T-helper 1 cell treated with Interleukin-12 subunit alpha and Interleukin-12 subunit beta and Interleukin-4 antibody, amounts not matched to agents 30 ng/mL and 1 ng/mL, for 36 hours (primary cell): Measurements from ENCODE around the gene ZNF334. TPM values are rescaled to one million over a fixed set of nuclear protein-coding genes. Genes with fewer than 3 reads are reported as not detected.

Source experiments
- intact Hi-C: fragments of 100-400 bp; cut with micrococcal nuclease; formaldehyde crosslinking; loops from one replicate; pipeline ENCODE4 v1.15.1; 2024
- total RNA-seq: library from RNA; stranded (reverse); gene quantifications from 2 replicates; pipeline ENCODE4 v1.2.3, GENCODE V29; 2022

ZNF334 gene
- total RNA-seq, 1 donor from 2014 or later: 1.3 TPM

GRCh38 chr20:46491354-46491753 is 22.0 kb downstream of the ZNF334 start:
- intact Hi-C loops: no loop called here

DNA sequence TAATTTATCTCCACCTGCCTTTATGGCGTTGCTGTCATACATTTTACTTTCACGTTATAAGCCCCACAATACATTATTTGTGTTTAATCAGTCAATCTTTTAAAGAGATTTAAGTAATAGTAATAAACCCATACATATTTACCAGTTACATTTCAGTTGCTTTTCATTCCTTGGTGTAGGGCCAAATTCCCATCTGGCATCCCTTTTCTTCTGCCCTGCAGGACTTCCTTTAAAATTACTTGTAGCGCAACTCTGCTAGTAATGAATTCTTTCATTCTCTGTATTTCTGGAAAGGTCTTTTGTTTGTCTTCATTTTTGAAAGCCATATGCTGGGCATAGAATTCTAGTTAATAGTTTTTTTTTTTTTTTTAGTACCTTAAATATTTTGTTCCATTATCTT is 24.9 kb downstream of the ZNF334 start:
- intact Hi-C loops: no loop called here

DNA sequence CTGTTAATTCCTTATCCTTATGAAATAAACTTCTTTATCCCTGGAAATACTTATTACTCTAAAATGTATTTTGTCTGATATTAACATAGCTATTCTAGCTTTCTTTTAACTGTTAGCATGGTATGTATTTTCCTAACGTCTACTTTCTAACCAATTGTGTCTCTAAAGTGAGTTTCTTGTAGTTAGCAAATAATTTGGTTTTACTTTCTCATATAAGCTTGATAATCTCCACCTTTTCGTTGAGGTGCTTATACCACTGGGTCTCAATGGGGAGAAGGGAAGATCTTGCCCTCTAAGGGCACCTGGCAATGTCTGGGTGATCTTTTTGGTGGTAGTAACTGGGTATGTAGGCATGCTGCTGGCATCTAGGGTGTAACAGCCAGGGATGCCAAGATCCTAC is 25.7 kb downstream of the ZNF334 start:
- intact Hi-C loops: no loop called here

- intact Hi-C loops: no loop called here
Measured at GRCh38 chr20:46485431-46485830, 27.9 kb downstream of the ZNF334 start.

GRCh38 chr20:46484954-46485353 is 28.4 kb downstream of the ZNF334 start:
- intact Hi-C loops: no loop called here

DNA sequence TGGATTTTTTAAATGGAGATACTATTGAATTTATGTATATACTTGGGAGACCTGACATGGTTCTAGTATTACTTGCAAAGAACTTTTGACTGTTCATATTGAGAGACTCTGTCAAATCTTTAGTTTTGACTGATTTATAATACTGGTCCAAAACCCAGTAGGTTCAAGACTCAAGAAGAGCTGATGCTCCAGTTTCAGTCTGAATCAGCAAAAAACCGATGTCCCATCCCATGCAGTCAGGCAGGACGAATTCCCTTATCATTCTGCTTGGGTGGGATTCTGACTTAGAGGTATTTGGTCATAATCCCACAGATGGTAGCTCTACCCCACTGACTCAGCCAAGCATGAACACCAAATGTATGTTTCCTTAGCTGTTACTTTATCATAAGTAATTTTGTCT is 29.5 kb downstream of the ZNF334 start:
- intact Hi-C loops: no loop called here

DNA sequence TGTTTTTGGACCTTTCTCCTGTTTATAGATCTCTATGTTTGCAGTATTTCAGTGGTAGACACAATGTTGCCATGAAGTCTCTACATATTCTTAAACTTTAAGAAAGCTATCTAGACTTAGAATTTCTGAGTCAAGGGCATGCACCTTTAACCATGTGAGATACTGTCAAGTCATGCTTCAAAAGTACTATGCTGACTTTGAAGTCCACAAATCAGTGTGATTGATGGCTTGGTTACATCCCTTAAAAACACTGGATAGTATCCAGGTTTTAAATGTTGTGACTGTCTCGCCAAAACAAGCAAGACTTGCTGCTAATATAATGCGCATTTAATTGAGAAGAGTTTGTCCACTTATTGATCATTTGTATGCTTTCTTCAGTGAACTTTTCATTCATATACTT is 30.5 kb downstream of the ZNF334 start:
- intact Hi-C loops: no loop called here

- intact Hi-C loops: no loop called here
Measured at GRCh38 chr20:46477640-46478039, 35.7 kb downstream of the ZNF334 start.

DNA sequence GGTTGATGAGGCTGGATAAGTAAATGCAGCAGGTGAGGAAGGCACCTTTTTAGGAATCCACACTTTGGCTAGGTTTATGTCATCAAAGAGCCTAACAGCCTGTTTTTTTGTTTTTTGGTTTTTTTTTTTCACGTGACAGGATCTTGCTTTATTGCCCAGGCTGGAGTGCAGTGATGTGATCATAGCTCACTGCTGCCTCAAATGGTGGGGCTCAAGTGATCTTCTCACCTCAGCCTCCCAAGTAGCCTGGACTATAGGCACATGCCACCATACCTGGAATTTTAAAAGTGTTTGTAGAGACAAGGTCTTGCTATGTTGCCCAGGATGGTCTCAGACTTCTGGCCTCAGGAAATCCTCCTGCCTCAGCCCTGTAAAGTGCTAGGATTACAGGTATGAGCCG is 36.1 kb downstream of the ZNF334 start:
- intact Hi-C loops: no loop called here

DNA sequence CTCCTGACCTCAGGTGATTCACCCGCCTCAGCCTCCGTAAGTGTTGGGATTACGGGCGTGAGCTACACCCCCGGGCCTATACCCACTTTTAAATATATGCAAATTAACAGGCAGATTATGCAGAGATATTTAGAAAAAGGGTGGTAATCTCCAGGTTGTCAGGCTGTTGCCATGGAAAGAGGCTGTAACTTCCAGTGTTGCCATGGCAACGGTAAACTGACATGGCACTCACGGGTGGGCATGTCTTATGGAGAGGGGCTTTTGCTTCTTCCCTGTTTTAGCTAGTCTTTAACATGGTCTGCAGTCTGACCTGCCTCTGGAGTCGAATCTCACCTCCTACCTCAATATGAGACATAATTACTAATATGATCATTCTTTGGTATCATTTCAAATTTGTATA is 44.9 kb downstream of the ZNF334 start:
- intact Hi-C loops: no loop called here

- intact Hi-C loops: no loop called here
Measured at GRCh38 chr20:46464451-46464850, 48.9 kb downstream of the ZNF334 start.

GRCh38 chr20:46463852-46464251 is 49.5 kb downstream of the ZNF334 start:
- intact Hi-C loops: no loop called here

- intact Hi-C loops: no loop called here
Measured at GRCh38 chr20:46461808-46462207, 51.6 kb downstream of the ZNF334 start.

DNA sequence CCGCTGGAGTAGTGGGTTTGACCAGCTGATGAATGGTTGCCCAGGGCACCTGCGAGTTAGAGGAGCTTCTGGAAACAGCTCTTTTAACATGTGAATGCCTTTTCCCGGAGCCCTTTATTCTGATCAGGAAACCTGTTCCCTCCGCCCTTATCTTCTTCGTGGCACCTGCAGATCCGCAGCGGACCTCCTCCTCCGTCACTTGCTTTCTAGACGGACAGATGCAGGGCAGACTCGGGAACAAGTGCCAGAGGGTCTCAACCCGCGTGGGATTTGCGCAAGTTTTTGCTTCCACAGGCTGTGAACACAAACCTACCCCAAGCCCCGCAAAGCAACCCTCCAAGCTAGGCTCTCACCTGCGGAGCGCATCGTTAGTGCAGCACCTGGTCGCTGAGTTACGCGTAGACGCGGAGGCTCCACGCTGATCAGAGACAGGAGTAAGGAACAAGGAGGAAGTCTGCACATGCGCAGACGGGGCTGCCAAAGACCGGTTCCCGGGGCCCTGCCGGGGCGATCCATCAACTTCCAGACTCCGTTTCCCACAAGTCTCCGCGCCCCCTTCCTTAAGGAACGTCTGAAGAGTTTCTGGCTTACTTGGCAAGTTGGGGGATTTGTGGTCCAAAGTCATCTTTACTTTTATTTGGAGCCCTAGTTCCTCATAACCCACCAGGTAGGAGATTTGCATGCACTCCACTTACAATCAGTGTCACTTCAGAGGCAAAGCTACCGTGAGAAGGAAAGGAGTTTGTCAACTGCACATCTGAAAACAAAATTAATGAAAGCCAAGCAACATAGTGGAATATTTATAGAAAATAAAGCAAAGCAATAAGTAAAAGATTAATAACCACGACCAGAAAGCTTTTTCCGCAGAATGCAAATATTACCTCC is 54.3 kb downstream of the ZNF334 start:
- intact Hi-C loops: no loop called here

- intact Hi-C loops: no loop called here
Measured at GRCh38 chr20:46456255-46457028, 56.9 kb downstream of the ZNF334 start.

GRCh38 chr20:46455729-46456128 is 57.6 kb downstream of the ZNF334 start:
- intact Hi-C loops: no loop called here

Other genes with a start within 250 kb of the ZNF334 start
- not detected in 2 replicates for gene CDH22, start 205.1 kb downstream of the ZNF334 start, total RNA-seq
- gene ELMO2, start 106.9 kb downstream of the ZNF334 start, total RNA-seq: 97.7 and 112 TPM in 2 replicates
- gene OCSTAMP, start 37.1 kb upstream of the ZNF334 start, total RNA-seq: 0.17 TPM in 1 of 2 replicates, not detected in the other
- 0.12 and 0.17 TPM in 2 replicates for gene SLC13A3, start 137.9 kb upstream of the ZNF334 start, total RNA-seq
- gene TP53RK, start 175.9 kb upstream of the ZNF334 start, total RNA-seq: 17.3 and 17.8 TPM in 2 replicates
- gene SLC2A10, start 196.1 kb upstream of the ZNF334 start, total RNA-seq: not detected in 2 replicates